ENCODE measurements around the gene TEX52. TPM values are rescaled to one million over a fixed set of nuclear protein-coding genes. Genes with fewer than 3 reads are reported as not detected.
A peak's percentile ranks its signal among the peaks of the same experiment; 100 is the strongest.

The TEX52 gene
- total RNA-seq, 4 donors from 2014 or later = not detected

- WGBS, 2 donors = 89 to 91% methylated on average over 2 of the region's 2 CpGs
- no peak for DNase-seq
- TF ChIP-seq POLR2A (IDR thresholded peaks at IDR 0.05) (no peak), CTCF (IDR thresholded peaks at IDR 0.05) (no peak)
- Histone ChIP-seq H3K4me1 (peaks cover 7 to 17% of the 10 kb centered on the region in 2 donors), H3K4me3 (replicated peaks in 1 of 3) (no peak overlapping the region), H3K9me3 (no peaks in the 10 kb centered on the region), H3K36me3 (no peaks in the 10 kb centered on the region), H3K27me3 (no peaks in the 10 kb centered on the region), H3K27ac (no peak overlapping the region)
- intact Hi-C loops (cut with DNase I) = no loop called here
Observed at GRCh38 chr12:2895511-2895910, 38.7 kb upstream of the TEX52 start.

GRCh38 chr12:2895051-2895451 lies 38.2 kb upstream of the TEX52 start:
- H3K9me3 ChIP-seq = no peaks in the 10 kb centered on the region
- no peak overlapping the region for H3K4me3 ChIP-seq (replicated peaks in 1 of 3)
- no peaks in the 10 kb centered on the region for H3K27me3 ChIP-seq
- TF ChIP-seq CTCF (IDR thresholded peaks at IDR 0.05) = no peak
- TF ChIP-seq POLR2A (IDR thresholded peaks at IDR 0.05) = no peak
- peaks cover 10 to 20% of the 10 kb centered on the region in 2 donors for H3K4me1 ChIP-seq
- intact Hi-C loops (cut with DNase I) = no loop called here
- H3K27ac ChIP-seq = no peak overlapping the region
- H3K36me3 ChIP-seq = no peaks in the 10 kb centered on the region
- DNase-seq = no peak
- 42 to 85% methylated on average over 2 of the region's 2 CpGs for WGBS, 2 donors

GRCh38 chr12:2893007-2893406 lies 36.2 kb upstream of the TEX52 start:
- Histone ChIP-seq H3K36me3 (peaks cover 0 to 3% of the 10 kb centered on the region in 2 donors), H3K4me3 (replicated peaks in 1 of 3) (no peak overlapping the region), H3K27me3 (no peaks in the 10 kb centered on the region), H3K27ac (no peak overlapping the region), H3K4me1 (peaks cover 11 to 20% of the 10 kb centered on the region in 2 donors), H3K9me3 (no peaks in the 10 kb centered on the region)
- TF ChIP-seq CTCF (IDR thresholded peaks at IDR 0.05) (no peak), POLR2A (IDR thresholded peaks at IDR 0.05) (no peak)
- DNase-seq = no peak
- intact Hi-C loops (cut with DNase I) = no loop called here
- WGBS, 2 donors = 84 to 92% methylated on average over 8 of the region's 8 CpGs

- Histone ChIP-seq H3K36me3 (peaks cover 0 to 3% of the 10 kb centered on the region in 2 donors), H3K27me3 (no peaks in the 10 kb centered on the region), H3K9me3 (no peaks in the 10 kb centered on the region), H3K4me1 (peaks cover 11 to 20% of the 10 kb centered on the region in 2 donors), H3K4me3 (replicated peaks in 1 of 3) (no peak overlapping the region), H3K27ac (no peak overlapping the region)
- TF ChIP-seq CTCF (IDR thresholded peaks at IDR 0.05) (no peak), POLR2A (IDR thresholded peaks at IDR 0.05) (no peak)
- intact Hi-C loops (cut with DNase I) = no loop called here
- no peak for DNase-seq
- 80 to 84% methylated on average over 12 of the region's 12 CpGs for WGBS, 2 donors
Observed at GRCh38 chr12:2892246-2892645, 35.4 kb upstream of the TEX52 start.

- no peak for TF ChIP-seq POLR2A (IDR thresholded peaks at IDR 0.05)
- TF ChIP-seq CTCF (IDR thresholded peaks at IDR 0.05) = no peak
- H3K27ac ChIP-seq = peak overlapping the region; percentile 69 to 95 (median 91)
- intact Hi-C loops (cut with DNase I) = no loop called here
- peaks cover 0 to 3% of the 10 kb centered on the region in 2 donors for H3K36me3 ChIP-seq
- H3K9me3 ChIP-seq = no peaks in the 10 kb centered on the region
- peaks cover 11 to 20% of the 10 kb centered on the region in 2 donors for H3K4me1 ChIP-seq
- H3K27me3 ChIP-seq = no peaks in the 10 kb centered on the region
- peak; percentile 66 to 75 for DNase-seq
- WGBS, 2 donors = 31 to 35% methylated on average over 27 to 30 of the region's 42 CpGs
- H3K4me3 ChIP-seq (replicated peaks in 1 of 3) = peak overlapping the region; percentile 53 to 91 (median 88)
Observed at GRCh38 chr12:2891240-2892053, 34.6 kb upstream of the TEX52 start.

All from thyroid gland (tissue), 4 donors.